ENCODE data around the gene MATN1. TPM values are rescaled to one million over a fixed set of nuclear protein-coding genes. Genes with fewer than 3 reads are reported as not detected.

MATN1 gene
- total RNA-seq, 8 experiments from 2014 or later, result 0.22 to 2.9 (median 1.0) TPM

DNA sequence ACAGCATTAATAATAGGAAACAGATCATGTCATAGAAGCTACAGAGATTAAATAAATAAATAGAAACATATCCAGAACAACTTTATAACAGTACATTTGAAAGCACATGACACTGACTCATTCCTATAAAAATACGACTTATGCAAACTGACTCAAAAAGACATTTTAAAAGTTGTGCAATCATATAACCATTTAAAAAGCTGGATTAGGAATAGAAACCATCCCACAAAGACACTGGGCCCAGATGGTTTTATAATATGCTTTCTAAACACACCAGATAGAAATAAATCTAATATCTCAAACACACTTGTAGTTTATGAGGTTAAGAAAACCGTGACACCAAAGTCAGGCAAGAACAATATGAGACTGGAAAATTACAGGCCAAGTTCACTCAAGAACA lies 47.6 kb downstream of the MATN1 start:
- in situ Hi-C loops (cut with MboI; ENCODE audit: low pct_unique_long_range_greater_than_20kb in 2 of 9, low sequenced_read_pairs in 9 of 9, unreplicated experiment in 9 of 9), result loop anchor here in 2 of 9 experiments (25.0 kb wide), 3 partner anchors 563 to 1438 kb away; partner anchors contain the start of genes MECR (in 1 of the 2) and PTPRU (in 1 of the 2)
- Histone ChIP-seq H3K4me1 (replicated peaks in 1 of 2) (no peaks in the 10 kb centered on the region), H3K27ac (no peak overlapping the region), H3K4me3 (no peak overlapping the region)
- WGBS, 10 experiments, result 0 to 89% (median 77%) methylated on average over 1 to 2 of the region's 2 CpGs
- ATAC-seq (replicated peaks in 6 of 8), result peak in 2 of 8 experiments; percentile 54 to 68

- 52 to 100% (median 85%) methylated on average over 1 to 2 of the region's 2 CpGs; no CpG with 5 or more reads in 2 of the 10 experiments for WGBS, 10 experiments
- in situ Hi-C loops (cut with MboI; ENCODE audit: low pct_unique_long_range_greater_than_20kb in 2 of 9, low sequenced_read_pairs in 9 of 9, unreplicated experiment in 9 of 9), result loop anchor here in 2 of 9 experiments (25.0 kb wide), 3 partner anchors 563 to 1438 kb away; partner anchors contain the start of genes MECR (in 1 of the 2) and PTPRU (in 1 of the 2)
- Histone ChIP-seq H3K27ac (no peak overlapping the region), H3K4me3 (no peak overlapping the region), H3K4me1 (replicated peaks in 1 of 2) (peaks cover 0 to 3% of the 10 kb centered on the region in 2 donors)
- ATAC-seq (replicated peaks in 6 of 8), result no peak
These were observed 48.1 kb downstream of the MATN1 start for GRCh38 chr1:30675289-30675688.

- ATAC-seq (replicated peaks in 6 of 8), result no peak
- Histone ChIP-seq H3K27ac (no peak overlapping the region), H3K4me3 (no peak overlapping the region), H3K4me1 (replicated peaks in 1 of 2) (peaks cover 3 to 8% of the 10 kb centered on the region in 2 donors)
- WGBS, 10 experiments, result 11 to 90% (median 67%) methylated on average over 1 to 3 of the region's 3 CpGs; no CpG with 5 or more reads in 1 of the 10 experiments
- in situ Hi-C loops (cut with MboI; ENCODE audit: low pct_unique_long_range_greater_than_20kb in 2 of 9, low sequenced_read_pairs in 9 of 9, unreplicated experiment in 9 of 9), result no loop called here
These were observed 50.0 kb downstream of the MATN1 start for GRCh38 chr1:30673395-30673794.

- ATAC-seq (replicated peaks in 6 of 8), result no peak
- no peak overlapping the region for H3K4me3 ChIP-seq
- in situ Hi-C loops (cut with MboI; ENCODE audit: low pct_unique_long_range_greater_than_20kb in 2 of 9, low sequenced_read_pairs in 9 of 9, unreplicated experiment in 9 of 9), result no loop called here
- H3K4me1 ChIP-seq (replicated peaks in 1 of 2), result peaks cover 3 to 11% of the 10 kb centered on the region in 2 donors
- no peak overlapping the region for H3K27ac ChIP-seq
- 0 to 100% (median 73%) methylated on average over 1 of the region's 1 CpG; no CpG with 5 or more reads in 2 of the 10 experiments for WGBS, 10 experiments
These were observed 50.7 kb downstream of the MATN1 start for GRCh38 chr1:30672661-30673060.

- WGBS, 10 experiments, result 0 to 86% (median 53%) methylated on average over 2 to 9 of the region's 9 CpGs; no CpG with 5 or more reads in 1 of the 10 experiments
- no peak overlapping the region for H3K27ac ChIP-seq
- no peak overlapping the region for H3K4me3 ChIP-seq
- in situ Hi-C loops (cut with MboI; ENCODE audit: low pct_unique_long_range_greater_than_20kb in 2 of 9, low sequenced_read_pairs in 9 of 9, unreplicated experiment in 9 of 9), result no loop called here
- H3K4me1 ChIP-seq (replicated peaks in 1 of 2), result peaks cover 15 to 34% of the 10 kb centered on the region in 2 donors
- peak in 7 of 8 experiments; percentile 18 to 75 (median 65) for ATAC-seq (replicated peaks in 6 of 8)
These were observed 52.9 kb downstream of the MATN1 start for GRCh38 chr1:30670240-30671060.

DNA sequence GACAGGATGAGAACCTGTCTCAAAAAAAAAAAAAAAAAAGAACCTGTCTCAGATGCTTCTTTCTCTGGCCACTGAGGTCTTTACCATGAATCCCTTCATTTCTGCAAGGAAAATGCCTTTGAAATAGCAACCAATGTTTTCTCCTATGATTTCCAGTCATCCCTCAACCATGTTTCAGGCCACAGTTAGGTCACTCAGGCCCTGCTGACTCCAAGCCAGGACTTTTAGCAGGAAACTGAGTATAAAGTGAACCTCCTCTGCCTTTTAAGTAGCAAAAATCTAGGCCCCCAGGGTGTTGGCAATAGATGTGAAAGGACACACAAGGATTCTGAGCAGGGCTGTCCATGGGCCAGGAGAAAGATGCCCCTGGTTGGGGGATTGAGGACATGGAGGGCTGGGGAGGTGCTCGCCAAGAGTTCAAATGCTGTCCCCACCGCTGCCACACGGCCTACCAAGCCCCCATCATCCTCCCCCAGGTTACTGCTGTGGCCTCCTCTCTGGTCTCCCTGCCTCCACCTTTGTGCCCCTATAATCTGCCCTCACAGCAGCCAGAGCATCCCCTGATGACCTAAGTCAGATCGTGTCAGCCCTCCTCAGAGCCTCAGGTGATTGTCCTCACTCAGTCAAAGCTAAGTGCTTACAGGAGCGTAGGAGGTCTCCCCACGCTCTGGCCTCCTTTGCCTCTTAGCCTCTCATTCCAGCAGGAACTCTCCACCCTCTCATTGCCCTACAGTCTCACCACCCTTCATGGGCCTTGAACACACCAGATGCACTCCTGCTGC lies 54.6 kb downstream of the MATN1 start:
- 50 to 100% (median 90%) methylated on average over 1 to 5 of the region's 6 CpGs; no CpG with 5 or more reads in 3 of the 10 experiments for WGBS, 10 experiments
- Histone ChIP-seq H3K4me3 (no peak overlapping the region), H3K27ac (no peak overlapping the region), H3K4me1 (replicated peaks in 1 of 2) (peaks cover 15 to 34% of the 10 kb centered on the region in 2 donors)
- in situ Hi-C loops (cut with MboI; ENCODE audit: low pct_unique_long_range_greater_than_20kb in 2 of 9, low sequenced_read_pairs in 9 of 9, unreplicated experiment in 9 of 9), result no loop called here
- ATAC-seq (replicated peaks in 6 of 8), result no peak

- peak in 7 of 8 experiments; percentile 22 to 73 (median 28) for ATAC-seq (replicated peaks in 6 of 8)
- WGBS, 10 experiments, result 20 to 100% (median 72%) methylated on average over 2 to 5 of the region's 7 CpGs; no CpG with 5 or more reads in 4 of the 10 experiments
- in situ Hi-C loops (cut with MboI; ENCODE audit: low pct_unique_long_range_greater_than_20kb in 2 of 9, low sequenced_read_pairs in 9 of 9, unreplicated experiment in 9 of 9), result no loop called here
- Histone ChIP-seq H3K4me1 (replicated peaks in 1 of 2) (peaks cover 15 to 39% of the 10 kb centered on the region in 2 donors), H3K27ac (no peak overlapping the region), H3K4me3 (no peak overlapping the region)
These were observed 55.4 kb downstream of the MATN1 start for GRCh38 chr1:30668024-30668423.

DNA sequence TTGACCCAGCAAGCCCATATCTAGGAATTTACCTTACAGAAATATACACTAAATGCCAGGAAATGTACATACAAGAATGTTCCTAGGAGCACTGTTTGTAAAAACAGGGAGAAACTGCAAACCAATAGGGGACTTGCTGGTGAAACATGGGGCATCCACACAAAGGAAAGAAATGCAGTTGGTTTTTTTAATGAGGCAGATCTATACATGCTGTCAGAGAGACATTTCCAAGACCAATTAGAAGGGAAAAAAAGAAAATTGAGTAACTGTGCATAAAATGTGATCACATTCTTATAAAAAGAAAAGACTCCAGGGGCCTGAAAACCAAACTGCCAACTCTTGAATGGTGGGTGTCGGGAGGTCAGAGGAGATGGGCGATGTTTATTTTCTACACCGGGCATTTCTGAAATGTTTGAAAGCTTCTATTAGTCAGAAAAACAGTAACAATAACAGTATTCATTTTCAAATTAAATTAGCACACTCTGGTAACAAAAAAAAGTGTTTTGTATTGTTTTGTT lies 56.6 kb downstream of the MATN1 start:
- ATAC-seq (replicated peaks in 6 of 8), result peak in 5 of 8 experiments; percentile 28 to 44 (median 36)
- in situ Hi-C loops (cut with MboI; ENCODE audit: low pct_unique_long_range_greater_than_20kb in 2 of 9, low sequenced_read_pairs in 9 of 9, unreplicated experiment in 9 of 9), result no loop called here
- 6 to 86% (median 32%) methylated on average over 2 to 3 of the region's 3 CpGs; no CpG with 5 or more reads in 1 of the 10 experiments for WGBS, 10 experiments

DNA sequence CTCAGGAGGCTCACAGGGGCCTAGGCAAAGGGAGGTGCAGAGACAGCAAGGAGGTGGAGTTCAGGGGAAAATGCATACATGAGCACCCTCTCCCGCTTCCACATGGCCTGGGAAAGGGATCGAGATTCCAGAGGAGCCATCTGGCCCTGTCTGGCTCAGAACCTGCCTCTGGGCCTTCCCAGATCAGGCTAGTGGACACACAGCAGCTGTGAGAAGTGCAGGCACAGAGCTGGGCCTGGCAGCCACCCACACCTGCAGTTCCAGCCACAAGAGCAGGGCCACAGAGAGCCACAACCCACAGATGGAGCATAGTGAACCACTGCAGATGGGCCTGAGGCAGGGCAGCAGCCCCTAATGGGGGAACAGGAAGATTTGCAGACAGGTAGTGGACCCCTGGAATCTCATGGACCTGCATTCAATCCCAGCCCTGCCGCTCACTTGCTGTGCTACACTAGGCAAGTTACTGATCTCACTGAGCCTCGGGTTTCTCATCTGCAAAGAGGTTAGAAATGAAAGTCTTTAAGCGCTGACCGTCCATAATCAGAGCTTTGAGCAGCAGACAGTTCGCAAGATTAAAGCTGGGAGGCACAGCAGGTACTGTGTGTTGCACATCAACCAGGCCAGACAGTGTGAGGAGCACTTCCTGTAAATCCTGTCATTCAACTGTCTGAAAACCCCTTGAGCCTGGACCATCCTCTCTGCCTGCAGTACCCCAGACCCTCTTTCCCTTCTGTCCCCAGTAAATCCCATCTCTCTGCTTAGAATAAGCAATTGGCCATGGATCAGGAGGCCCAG lies 58.0 kb downstream of the MATN1 start:
- 45 to 90% (median 82%) methylated on average over 1 to 7 of the region's 7 CpGs; no CpG with 5 or more reads in 4 of the 10 experiments for WGBS, 10 experiments
- ATAC-seq (replicated peaks in 6 of 8), result peak in 2 of 8 experiments; percentile 30 to 42
- H3K4me3 ChIP-seq, result no peak overlapping the region
- no peak overlapping the region for H3K27ac ChIP-seq
- peaks cover 15 to 45% of the 10 kb centered on the region in 2 donors for H3K4me1 ChIP-seq (replicated peaks in 1 of 2)
- in situ Hi-C loops (cut with MboI; ENCODE audit: low pct_unique_long_range_greater_than_20kb in 2 of 9, low sequenced_read_pairs in 9 of 9, unreplicated experiment in 9 of 9), result no loop called here

More for the DNA sequence above, 56.6 kb downstream of the MATN1 start:
- Histone ChIP-seq H3K4me3 (no peak overlapping the region), H3K4me1 (replicated peaks in 1 of 2) (peaks cover 15 to 43% of the 10 kb centered on the region in 2 donors), H3K27ac (no peak overlapping the region)

DNA sequence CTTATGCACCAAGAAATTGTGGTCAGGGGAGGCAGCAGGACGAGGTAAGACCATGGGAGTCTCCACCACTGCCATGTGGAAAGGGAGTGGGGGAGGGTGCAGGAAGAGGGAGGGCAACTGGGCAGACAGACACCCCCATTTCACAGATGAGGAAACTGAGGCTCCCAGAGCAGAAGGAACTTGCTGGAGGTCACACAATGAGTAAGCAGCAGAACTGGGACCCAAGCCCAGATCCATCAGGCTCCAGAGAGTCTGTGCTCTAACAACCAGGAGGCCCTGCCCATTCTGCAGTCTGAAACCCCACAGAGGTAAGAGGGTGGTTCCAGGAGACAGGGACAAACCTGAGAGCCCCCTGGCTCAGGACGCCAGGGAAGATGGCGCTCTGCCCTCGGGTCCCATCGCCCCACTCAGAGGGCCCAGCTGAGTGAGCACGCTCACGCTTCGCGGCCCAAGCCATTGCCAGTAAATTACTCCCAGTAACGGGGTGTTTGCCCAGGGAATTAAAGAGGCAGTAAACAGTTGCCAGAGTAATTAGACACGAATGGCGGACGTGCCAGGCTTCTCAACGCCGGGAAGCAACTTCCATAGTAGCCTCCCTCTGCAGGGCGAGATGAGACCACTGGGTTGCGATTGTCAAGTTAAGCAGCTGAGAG lies 59.2 kb downstream of the MATN1 start:
- in situ Hi-C loops (cut with MboI; ENCODE audit: low pct_unique_long_range_greater_than_20kb in 2 of 9, low sequenced_read_pairs in 9 of 9, unreplicated experiment in 9 of 9), result no loop called here
- ATAC-seq (replicated peaks in 6 of 8), result peak in 1 of 8 experiments; percentile 34
- no peak overlapping the region for H3K4me3 ChIP-seq
- 46 to 100% (median 83%) methylated on average over 2 to 16 of the region's 17 CpGs; no CpG with 5 or more reads in 4 of the 10 experiments for WGBS, 10 experiments
- peaks cover 19 to 52% of the 10 kb centered on the region in 2 donors for H3K4me1 ChIP-seq (replicated peaks in 1 of 2)
- H3K27ac ChIP-seq, result no peak overlapping the region

DNA sequence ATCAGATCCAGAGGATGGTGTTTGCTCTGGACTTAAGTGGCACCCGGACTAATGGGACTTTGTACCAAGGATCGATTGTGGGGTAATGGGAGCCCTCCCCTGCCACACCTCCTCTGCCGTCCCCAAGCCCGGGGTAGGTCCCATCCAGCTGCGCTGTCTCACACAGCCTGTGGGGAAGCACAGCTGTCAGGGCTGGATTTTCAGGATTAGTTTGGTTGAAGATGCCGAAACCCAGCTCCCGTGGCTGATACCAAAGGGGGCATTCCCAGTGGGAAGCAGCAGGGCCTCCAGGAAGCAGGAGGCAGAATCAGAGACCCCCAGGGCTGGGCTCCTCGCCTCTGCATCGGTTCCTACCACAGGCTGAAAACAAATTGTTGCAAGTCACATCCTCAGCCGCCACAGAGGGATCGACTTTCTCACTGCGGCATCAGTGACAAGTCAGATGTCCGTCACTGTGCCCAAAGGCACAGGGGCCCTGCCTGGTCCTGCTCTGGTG lies 59.7 kb downstream of the MATN1 start:
- Histone ChIP-seq H3K4me1 (replicated peaks in 1 of 2) (peaks cover 25 to 58% of the 10 kb centered on the region in 2 donors), H3K27ac (no peak overlapping the region), H3K4me3 (no peak overlapping the region)
- in situ Hi-C loops (cut with MboI; ENCODE audit: low pct_unique_long_range_greater_than_20kb in 2 of 9, low sequenced_read_pairs in 9 of 9, unreplicated experiment in 9 of 9), result no loop called here
- WGBS, 10 experiments, result 60 to 87% (median 76%) methylated on average over 2 to 13 of the region's 13 CpGs; no CpG with 5 or more reads in 4 of the 10 experiments
- ATAC-seq (replicated peaks in 6 of 8), result no peak
